GM12865 (cell line): ENCODE results near the gene ELP1.

Experiments
- DNase-seq: peaks from one replicate; pipeline ENCODE4 v3.0.0; 2010; ENCODE audit warnings: low read depth
- H3K4me3 ChIP-seq: 2 replicates; pipeline ENCODE4 v1.5.1; 2011; ENCODE audit warnings: mild to moderate bottlenecking, low read depth, low read length, control low read depth
- CTCF ChIP-seq: IDR thresholded peaks from 2 replicates; pipeline ENCODE4 v1.5.1; 2011; ENCODE audit warnings: low read length, control low read depth, low read depth, inconsistent platforms; ENCODE audit not compliant: insufficient read depth; ENCODE audit errors: missing control alignments

Gene ELP1

GRCh38 chr9:108867829-108868228 is 66.1 kb downstream of the ELP1 start:
- no peak for DNase-seq
- no peak overlapping the region for H3K4me3 ChIP-seq
- no peak for TF ChIP-seq CTCF

GRCh38 chr9:108867116-108867515 is 66.8 kb downstream of the ELP1 start:
- no peak for TF ChIP-seq CTCF
- DNase-seq, result no peak
- H3K4me3 ChIP-seq, result no peak overlapping the region

- no peak overlapping the region for H3K4me3 ChIP-seq
- DNase-seq, result no peak
- TF ChIP-seq CTCF, result no peak
Measured at GRCh38 chr9:108866001-108866420, 67.9 kb downstream of the ELP1 start.

- TF ChIP-seq CTCF, result no peak
- DNase-seq, result no peak
- H3K4me3 ChIP-seq, result no peak overlapping the region
Measured at GRCh38 chr9:108865037-108865436, 68.9 kb downstream of the ELP1 start.

- no peak for TF ChIP-seq CTCF
- H3K4me3 ChIP-seq, result no peak overlapping the region
- no peak for DNase-seq
Measured at GRCh38 chr9:108864446-108864845, 69.5 kb downstream of the ELP1 start.

GRCh38 chr9:108863891-108864290 is 70.0 kb downstream of the ELP1 start:
- no peak for DNase-seq
- no peak for TF ChIP-seq CTCF
- no peak overlapping the region for H3K4me3 ChIP-seq

- no peak for DNase-seq
- no peak for TF ChIP-seq CTCF
- H3K4me3 ChIP-seq, result no peak within 1 kb of the TSS
Measured at GRCh38 chr9:108861997-108862396, 71.9 kb downstream of the ELP1 start, which contains the start of gene ACTL7A. Gene ACTL7A (plus strand): TSS chr9:108862266. CDS start chr9:108862323, 57 bp downstream.
